ENCODE results near the gene KIF15. TPM values are rescaled to one million over a fixed set of nuclear protein-coding genes. Genes with fewer than 3 reads are reported as not detected.
A peak's percentile ranks its signal among the peaks of the same experiment; 100 is the strongest.

KIF15 gene
- total and polyA plus RNA-seq, 2 experiments from 2014 or later: 3.3 to 3.9 TPM

- H3K4me3 ChIP-seq: peak overlapping the region; percentile 99
- no peaks in the 10 kb centered on the region; the same call in none of the 2 replicates for H3K4me1 ChIP-seq (ENCODE audit: insufficient read depth)
- peak overlapping the region; percentile 20; the same call in 1 of the 2 replicates for H3K27ac ChIP-seq
- peak overlapping the region; percentile 98 for H2AFZ ChIP-seq
- H3K79me2 ChIP-seq (ENCODE audit: insufficient read depth): peaks cover 89% of the 10 kb centered on the region
- H3K36me3 ChIP-seq (ENCODE audit: low read depth): peaks cover 3% of the 10 kb centered on the region; the same call in 1 of the 2 replicates
- TF ChIP-seq EZH2phosphoT487 (IDR thresholded peaks at IDR 0.05; ENCODE audit: insufficient read depth, low read depth) (no peak), EZH2 (IDR thresholded peaks at IDR 0.05; ENCODE audit: insufficient read depth, poor library complexity, severe bottlenecking) (no peak)
- no peaks in the 10 kb centered on the region for H3K9me2 ChIP-seq (ENCODE audit: insufficient read depth)
- no peaks in the 10 kb centered on the region for H4K20me1 ChIP-seq (ENCODE audit: insufficient read depth)
- peak overlapping the region; percentile 92 for H3K9ac ChIP-seq
- peaks cover 10% of the 10 kb centered on the region; the same call in 1 of the 2 replicates for H3F3A ChIP-seq (ENCODE audit: insufficient read depth)
- no peaks in the 10 kb centered on the region for H3K9me3 ChIP-seq (ENCODE audit: low read depth)
- H3K4me2 ChIP-seq (ENCODE audit: unreplicated experiment): peak overlapping the region; percentile 92
- no peaks in the 10 kb centered on the region for H3K27me3 ChIP-seq (replicated peaks; ENCODE audit: insufficient read depth)
- no peak for DNase-seq
- in situ Hi-C loops (cut with MboI): no loop called here
- WGBS, 2 experiments (ENCODE audit: low coverage in 1 of 2, low lambda C conversion rate in 2 of 2, missing lambda C conversion rate in 2 of 2): 28 to 34% methylated on average over 5 of the region's 5 CpGs
Observed at GRCh38 chr3:44762690-44763089, 1.1 kb downstream of the KIF15 start.

DNA sequence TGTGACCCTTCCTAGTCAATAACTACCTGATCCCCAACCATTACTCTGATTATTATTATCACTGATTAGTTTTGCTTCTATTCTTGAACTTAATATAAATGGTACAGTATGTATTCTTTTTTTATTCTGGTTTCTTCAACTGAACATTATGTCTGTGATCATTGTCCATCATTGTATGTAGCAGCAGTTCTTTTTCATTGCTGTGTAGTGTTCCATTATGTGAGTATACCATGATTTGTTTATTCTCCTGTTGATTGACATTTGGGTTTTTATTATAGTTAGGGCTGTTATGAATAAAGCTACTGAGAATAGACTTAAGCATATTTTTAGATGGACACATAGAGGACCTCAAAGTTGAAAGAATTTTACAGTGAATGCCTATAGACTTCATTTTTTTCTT, 2.7 kb downstream of the KIF15 start:
- in situ Hi-C loops (cut with MboI): no loop called here
- Histone ChIP-seq H3K4me1 (ENCODE audit: insufficient read depth) (no peaks in the 10 kb centered on the region; the same call in none of the 2 replicates), H3K9me2 (ENCODE audit: insufficient read depth) (no peaks in the 10 kb centered on the region), H4K20me1 (ENCODE audit: insufficient read depth) (no peaks in the 10 kb centered on the region), H3K27me3 (replicated peaks; ENCODE audit: insufficient read depth) (no peaks in the 10 kb centered on the region), H2AFZ (no peak overlapping the region), H3K79me2 (ENCODE audit: insufficient read depth) (peaks cover 83% of the 10 kb centered on the region), H3K27ac (no peak overlapping the region), H3K4me2 (ENCODE audit: unreplicated experiment) (no peak overlapping the region), H3K36me3 (ENCODE audit: low read depth) (peaks cover under 1% of the 10 kb centered on the region; the same call in 1 of the 2 replicates), H3K9ac (no peak overlapping the region), H3K4me3 (no peak overlapping the region), H3F3A (ENCODE audit: insufficient read depth) (peaks cover 10% of the 10 kb centered on the region; the same call in 1 of the 2 replicates), H3K9me3 (ENCODE audit: low read depth) (no peaks in the 10 kb centered on the region)
- TF ChIP-seq EZH2 (IDR thresholded peaks at IDR 0.05; ENCODE audit: insufficient read depth, poor library complexity, severe bottlenecking) (no peak), EZH2phosphoT487 (IDR thresholded peaks at IDR 0.05; ENCODE audit: insufficient read depth, low read depth) (no peak)
- DNase-seq: no peak

DNA sequence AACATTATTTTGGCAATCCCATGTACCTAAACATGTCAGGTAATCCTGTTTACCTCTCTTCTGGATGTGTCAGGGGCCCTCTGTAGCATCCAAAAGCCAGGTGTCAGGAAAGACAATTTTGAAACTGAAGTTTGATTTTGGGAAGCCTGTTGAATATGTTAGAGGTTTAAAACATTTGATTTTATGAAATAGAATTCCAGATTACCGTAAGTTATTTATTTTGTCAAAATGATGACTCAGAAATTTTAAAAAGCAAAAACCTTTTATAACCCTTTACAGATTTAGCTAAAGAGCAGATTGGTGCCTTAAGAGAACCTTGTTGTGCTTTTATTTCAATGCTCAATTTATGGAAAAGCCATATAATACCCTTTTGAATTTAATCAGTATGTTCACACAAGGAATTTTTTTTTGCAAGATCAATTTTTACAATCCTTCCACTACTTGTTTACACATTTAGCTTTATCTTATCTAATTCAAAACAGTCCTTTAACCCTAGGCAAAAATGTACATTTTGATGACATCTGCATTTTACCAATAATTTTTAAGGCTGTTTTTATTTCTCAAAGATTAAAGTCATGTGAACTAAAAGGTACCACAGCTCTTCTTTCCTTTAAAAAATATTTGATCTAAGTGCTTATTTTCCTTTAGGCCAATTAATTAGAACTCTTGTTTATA, 10.0 kb downstream of the KIF15 start:
- H2AFZ ChIP-seq: no peak overlapping the region
- H3K4me2 ChIP-seq (ENCODE audit: unreplicated experiment): no peak overlapping the region
- no peaks in the 10 kb centered on the region for H3K4me1 ChIP-seq (ENCODE audit: insufficient read depth)
- H3K36me3 ChIP-seq (ENCODE audit: low read depth): no peaks in the 10 kb centered on the region
- no peak overlapping the region for H3K27ac ChIP-seq
- in situ Hi-C loops (cut with MboI): no loop called here
- no peaks in the 10 kb centered on the region for H3K9me2 ChIP-seq (ENCODE audit: insufficient read depth)
- no peak overlapping the region for H3K4me3 ChIP-seq
- TF ChIP-seq EZH2 (IDR thresholded peaks at IDR 0.05; ENCODE audit: insufficient read depth, poor library complexity, severe bottlenecking) (no peak), EZH2phosphoT487 (IDR thresholded peaks at IDR 0.05; ENCODE audit: insufficient read depth, low read depth) (no peak)
- peaks cover 38% of the 10 kb centered on the region for H3K79me2 ChIP-seq (ENCODE audit: insufficient read depth)
- H4K20me1 ChIP-seq (ENCODE audit: insufficient read depth): no peaks in the 10 kb centered on the region
- no peaks in the 10 kb centered on the region for H3K9me3 ChIP-seq (ENCODE audit: low read depth)
- no peaks in the 10 kb centered on the region for H3K27me3 ChIP-seq (replicated peaks; ENCODE audit: insufficient read depth)
- no peaks in the 10 kb centered on the region for H3F3A ChIP-seq (ENCODE audit: insufficient read depth)
- 53 to 70% methylated on average over 1 of the region's 1 CpG for WGBS, 2 experiments (ENCODE audit: low coverage in 1 of 2, low lambda C conversion rate in 2 of 2, missing lambda C conversion rate in 2 of 2)
- H3K9ac ChIP-seq: no peak overlapping the region
- no peak for DNase-seq

DNA sequence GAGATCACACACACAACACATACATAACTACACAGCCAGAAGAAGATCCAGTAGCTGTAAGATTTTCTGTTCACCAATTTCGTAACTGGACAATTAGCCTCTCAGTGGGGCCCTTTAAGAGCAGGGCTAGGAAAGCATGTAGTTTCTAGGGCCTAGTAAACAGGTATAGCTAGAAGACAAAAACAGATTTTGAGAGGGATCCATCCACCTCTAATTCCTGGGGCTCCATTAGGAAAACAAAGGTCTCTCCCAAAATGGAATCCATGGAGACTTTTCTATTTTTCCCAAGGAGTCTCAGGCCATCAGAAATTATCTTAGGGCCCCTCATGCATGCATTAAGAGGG, 10.5 kb downstream of the KIF15 start:
- 94 to 100% methylated on average over 1 of the region's 1 CpG for WGBS, 2 experiments (ENCODE audit: low coverage in 1 of 2, low lambda C conversion rate in 2 of 2, missing lambda C conversion rate in 2 of 2)
- H3K9me2 ChIP-seq (ENCODE audit: insufficient read depth): no peaks in the 10 kb centered on the region
- no peak for DNase-seq
- no peaks in the 10 kb centered on the region for H4K20me1 ChIP-seq (ENCODE audit: insufficient read depth)
- in situ Hi-C loops (cut with MboI): no loop called here
- H3K4me2 ChIP-seq (ENCODE audit: unreplicated experiment): no peak overlapping the region
- no peak overlapping the region for H3K27ac ChIP-seq
- H2AFZ ChIP-seq: no peak overlapping the region
- H3K4me3 ChIP-seq: no peak overlapping the region
- H3F3A ChIP-seq (ENCODE audit: insufficient read depth): no peaks in the 10 kb centered on the region
- no peaks in the 10 kb centered on the region for H3K36me3 ChIP-seq (ENCODE audit: low read depth)
- TF ChIP-seq EZH2 (IDR thresholded peaks at IDR 0.05; ENCODE audit: insufficient read depth, poor library complexity, severe bottlenecking) (no peak), EZH2phosphoT487 (IDR thresholded peaks at IDR 0.05; ENCODE audit: insufficient read depth, low read depth) (no peak)
- no peak overlapping the region for H3K9ac ChIP-seq
- no peaks in the 10 kb centered on the region for H3K27me3 ChIP-seq (replicated peaks; ENCODE audit: insufficient read depth)
- H3K9me3 ChIP-seq (ENCODE audit: low read depth): no peaks in the 10 kb centered on the region
- H3K4me1 ChIP-seq (ENCODE audit: insufficient read depth): no peaks in the 10 kb centered on the region
- peaks cover 32% of the 10 kb centered on the region for H3K79me2 ChIP-seq (ENCODE audit: insufficient read depth)

Data from GM23248 (cell line).